ENCODE measurements around the gene RAB5B. TPM values are rescaled to one million over a fixed set of nuclear protein-coding genes. Genes with fewer than 3 reads are reported as not detected.
A peak's percentile ranks its signal among the peaks of the same experiment; 100 is the strongest.

Gene RAB5B
- total RNA-seq, 3 donors from 2014 or later (not counting 1 experiment from before 2014, with no cell fraction given): 69.4 to 80.0 (median 78.2) TPM

GRCh38 chr12:56037161-56037560, 63.3 kb downstream of the RAB5B start:
- peak overlapping the region in 1 of 2 donors; percentile 69 for H3K27ac Mint-ChIP-seq
- Histone ChIP-seq H3K9me3 (ENCODE audit: control insufficient read depth, insufficient read depth, low read length) (no peaks in the 10 kb centered on the region), H3K4me1 (ENCODE audit: control insufficient read depth, insufficient read depth, low read length) (peaks cover 10% of the 10 kb centered on the region), H3K36me3 (ENCODE audit: control insufficient read depth, insufficient read depth, low read length) (peaks cover 1% of the 10 kb centered on the region), H3K27ac (ENCODE audit: low read length) (no peak overlapping the region), H3K4me3 (ENCODE audit: low read length) (no peak overlapping the region), H3K27me3 (ENCODE audit: control insufficient read depth, insufficient read depth, low read length) (no peaks in the 10 kb centered on the region)
- DNase-seq: no peak
- no peak overlapping the region for H3K4me3 Mint-ChIP-seq
- no peak for ATAC-seq
- no peaks in the 10 kb centered on the region for H3K36me3 Mint-ChIP-seq
- 56% methylated on average over 2 of the region's 2 CpGs for WGBS (ENCODE audit: insufficient coverage)
- H3K4me1 Mint-ChIP-seq: peaks cover 11 to 13% of the 10 kb centered on the region in 2 donors
- no peaks in the 10 kb centered on the region for H3K9me3 Mint-ChIP-seq
- intact Hi-C loops (cut with micrococcal nuclease): no loop called here
- H3K27me3 Mint-ChIP-seq (ENCODE audit: low read depth in 2 of 2): no peaks in the 10 kb centered on the region
- TF ChIP-seq, protein P1, sequence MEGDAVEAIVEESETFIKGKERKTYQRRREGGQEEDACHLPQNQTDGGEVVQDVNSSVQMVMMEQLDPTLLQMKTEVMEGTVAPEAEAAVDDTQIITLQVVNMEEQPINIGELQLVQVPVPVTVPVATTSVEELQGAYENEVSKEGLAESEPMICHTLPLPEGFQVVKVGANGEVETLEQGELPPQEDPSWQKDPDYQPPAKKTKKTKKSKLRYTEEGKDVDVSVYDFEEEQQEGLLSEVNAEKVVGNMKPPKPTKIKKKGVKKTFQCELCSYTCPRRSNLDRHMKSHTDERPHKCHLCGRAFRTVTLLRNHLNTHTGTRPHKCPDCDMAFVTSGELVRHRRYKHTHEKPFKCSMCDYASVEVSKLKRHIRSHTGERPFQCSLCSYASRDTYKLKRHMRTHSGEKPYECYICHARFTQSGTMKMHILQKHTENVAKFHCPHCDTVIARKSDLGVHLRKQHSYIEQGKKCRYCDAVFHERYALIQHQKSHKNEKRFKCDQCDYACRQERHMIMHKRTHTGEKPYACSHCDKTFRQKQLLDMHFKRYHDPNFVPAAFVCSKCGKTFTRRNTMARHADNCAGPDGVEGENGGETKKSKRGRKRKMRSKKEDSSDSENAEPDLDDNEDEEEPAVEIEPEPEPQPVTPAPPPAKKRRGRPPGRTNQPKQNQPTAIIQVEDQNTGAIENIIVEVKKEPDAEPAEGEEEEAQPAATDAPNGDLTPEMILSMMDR (IDR thresholded peaks at IDR 0.05): no peak

DNA sequence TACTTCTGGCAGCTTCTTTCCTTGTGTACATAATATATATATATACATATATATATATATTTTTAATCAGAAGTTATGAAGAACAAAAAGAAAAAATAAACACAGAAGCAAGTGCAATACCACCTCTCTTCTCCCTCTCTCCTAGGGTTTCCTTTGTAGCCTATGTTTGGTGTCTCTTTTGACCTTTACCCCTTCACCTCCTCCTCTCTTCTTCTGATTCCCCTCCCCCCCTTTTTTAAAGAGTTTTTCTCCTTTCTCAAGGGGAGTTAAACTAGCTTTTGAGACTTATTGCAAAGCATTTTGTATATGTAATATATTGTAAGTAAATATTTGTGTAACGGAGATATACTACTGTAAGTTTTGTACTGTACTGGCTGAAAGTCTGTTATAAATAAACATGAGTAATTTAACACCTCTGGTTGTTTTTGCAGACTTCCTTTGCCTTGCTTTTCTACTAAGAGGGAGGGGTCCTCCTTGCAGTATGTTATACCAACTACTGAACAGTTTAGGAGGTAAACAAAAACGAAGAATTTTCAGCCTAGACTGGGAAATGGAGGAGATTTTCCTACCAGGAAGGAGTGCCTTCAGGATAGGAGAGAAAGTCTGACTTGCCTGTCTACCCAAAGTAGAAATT, 64.3 kb downstream of the RAB5B start:
- peak overlapping the region; percentile 17 for H3K4me3 Mint-ChIP-seq
- intact Hi-C loops (cut with micrococcal nuclease): no loop called here
- H3K36me3 ChIP-seq (ENCODE audit: control insufficient read depth, insufficient read depth, low read length): peaks cover 3% of the 10 kb centered on the region
- 60% methylated on average over 1 of the region's 2 CpGs for WGBS (ENCODE audit: insufficient coverage)
- ATAC-seq: no peak
- peaks cover 17% of the 10 kb centered on the region for H3K4me1 ChIP-seq (ENCODE audit: control insufficient read depth, insufficient read depth, low read length)
- H3K27ac Mint-ChIP-seq: peak overlapping the region in 1 of 2 donors; percentile 69
- no peaks in the 10 kb centered on the region for H3K27me3 ChIP-seq (ENCODE audit: control insufficient read depth, insufficient read depth, low read length)
- no peaks in the 10 kb centered on the region for H3K36me3 Mint-ChIP-seq
- no peaks in the 10 kb centered on the region for H3K27me3 Mint-ChIP-seq (ENCODE audit: low read depth in 2 of 2)
- TF ChIP-seq, protein P1 (IDR thresholded peaks at IDR 0.05): no peak
- no peak for DNase-seq
- H3K9me3 Mint-ChIP-seq: no peaks in the 10 kb centered on the region
- H3K9me3 ChIP-seq (ENCODE audit: control insufficient read depth, insufficient read depth, low read length): no peaks in the 10 kb centered on the region
- no peak overlapping the region for H3K4me3 ChIP-seq (ENCODE audit: low read length)
- H3K4me1 Mint-ChIP-seq: peaks cover 20 to 21% of the 10 kb centered on the region in 2 donors
- no peak overlapping the region for H3K27ac ChIP-seq (ENCODE audit: low read length)

DNA sequence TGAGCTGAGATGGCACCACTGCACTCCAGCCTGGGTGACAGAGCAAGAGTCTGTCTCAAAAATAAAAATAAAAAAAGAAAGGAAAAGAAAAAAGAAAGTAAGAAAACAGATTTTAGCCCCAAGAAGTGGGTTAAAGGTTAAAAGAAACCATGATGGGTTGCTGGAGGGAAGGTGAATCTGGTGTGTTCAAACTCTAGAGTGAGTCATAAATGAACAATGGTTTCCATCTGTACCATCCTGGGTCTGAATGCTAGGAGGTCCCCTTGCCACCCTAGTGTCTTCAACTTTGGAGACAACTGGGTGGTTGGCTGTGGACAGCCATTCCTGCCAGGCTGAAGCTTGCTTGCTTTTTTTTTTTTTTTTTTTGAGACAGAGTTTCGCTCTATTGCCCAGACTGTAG, 66.3 kb downstream of the RAB5B start:
- 86% methylated on average over 1 of the region's 1 CpG for WGBS (ENCODE audit: insufficient coverage)
- peaks cover 14% of the 10 kb centered on the region for H3K4me1 ChIP-seq (ENCODE audit: control insufficient read depth, insufficient read depth, low read length)
- Mint-ChIP-seq H3K4me1 (peaks cover 24 to 25% of the 10 kb centered on the region in 2 donors), H3K36me3 (no peaks in the 10 kb centered on the region), H3K27ac (no peak overlapping the region), H3K9me3 (no peaks in the 10 kb centered on the region), H3K4me3 (no peak overlapping the region), H3K27me3 (ENCODE audit: low read depth in 2 of 2) (no peaks in the 10 kb centered on the region)
- H3K4me3 ChIP-seq (ENCODE audit: low read length): no peak overlapping the region
- no peak for ATAC-seq
- DNase-seq: no peak
- no peak overlapping the region for H3K27ac ChIP-seq (ENCODE audit: low read length)
- H3K36me3 ChIP-seq (ENCODE audit: control insufficient read depth, insufficient read depth, low read length): peaks cover 17% of the 10 kb centered on the region
- no peaks in the 10 kb centered on the region for H3K27me3 ChIP-seq (ENCODE audit: control insufficient read depth, insufficient read depth, low read length)
- TF ChIP-seq, protein P1 (IDR thresholded peaks at IDR 0.05): no peak
- intact Hi-C loops (cut with micrococcal nuclease): loop anchor here (2.0 to 10.0 kb wide), 8 partner anchors 43 to 301 kb away; partner anchors contain the start of genes MYL6, MYL6B, NABP2 and ORMDL2
- no peaks in the 10 kb centered on the region for H3K9me3 ChIP-seq (ENCODE audit: control insufficient read depth, insufficient read depth, low read length)

Data from natural killer cell (primary cell).